Upper lobe of right lung (tissue), 1 donor: ENCODE results near the gene ENTREP3. TPM values are rescaled to one million over a fixed set of nuclear protein-coding genes. Genes with fewer than 3 reads are reported as not detected.

Experiments used
- ATAC-seq: fragments of 200-7000 bp; cut with Tn5 transposase; one replicate; pipeline ENCODE4 v1.9.1; 2020; ENCODE audit warnings: mild to moderate bottlenecking, moderate library complexity
- DNase-seq: peaks from one replicate; pipeline ENCODE4 v3.0.0-alpha.2; 2020
- H3K27ac ChIP-seq: fragments of 200-600 bp; one replicate; pipeline ENCODE4 v1.8.0; 2022
- H3K27me3 ChIP-seq: fragments of 200-600 bp; one replicate; pipeline ENCODE4 v1.8.0; 2022; ENCODE audit warnings: mild to moderate bottlenecking
- H3K36me3 ChIP-seq: fragments of 200-600 bp; one replicate; pipeline ENCODE4 v1.8.0; 2022
- H3K4me1 ChIP-seq: fragments of 200-600 bp; one replicate; pipeline ENCODE4 v1.8.0; 2022
- H3K4me3 ChIP-seq: fragments of 200-600 bp; one replicate; pipeline ENCODE4 v1.8.0; 2022; ENCODE audit warnings: mild to moderate bottlenecking
- H3K9me3 ChIP-seq: fragments of 200-600 bp; one replicate; pipeline ENCODE4 v1.8.0; 2022
- intact Hi-C: fragments of 100-400 bp; cut with DNase I; formaldehyde crosslinking; loops from one replicate; pipeline ENCODE4 v1.11.0; 2022
- long read RNA-seq: library from polyadenylated mRNA; unstranded; transcript quantifications from one replicate; pipeline ENCODE4 v2.0.0, GENCODE V29; 2021
- total RNA-seq: library from RNA; stranded (reverse); fragmentation: NEBNext Ultra II Directional; extraction: Animal tissue kit (Norgen Biotek cat#: 25700); gene quantifications from one replicate; pipeline ENCODE4 v1.2.1, GENCODE V29; 2021
- TF ChIP-seq, protein P1 (sequence below): fragments of 200-600 bp; IDR thresholded peaks from one replicate; pipeline ENCODE4 v1.8.0; 2022; ENCODE audit warnings: antibody characterized with exemption
- donor health status: DM: no; HTN: yes; CAD: no; lungs with severe emphysema.

The ENTREP3 gene
- 27.8 TPM for total RNA-seq
- long read RNA-seq, partial matches to known transcripts, result 14 of 16 reads
- long read RNA-seq, other reads (novel, unspliced or antisense), result 0 of 16 reads

- Histone ChIP-seq H3K4me3 (peak within 1 kb of the TSS; percentile 86), H3K27me3 (no peaks in the 10 kb centered on the region), H3K36me3 (peaks cover 34% of the 10 kb centered on the region), H3K4me1 (peaks cover 23% of the 10 kb centered on the region), H3K27ac (peak within 1 kb of the TSS; percentile 95), H3K9me3 (no peaks in the 10 kb centered on the region)
- ATAC-seq (peak; percentile 90), DNase-seq (peak; percentile 94)
- TF ChIP-seq, protein P1, sequence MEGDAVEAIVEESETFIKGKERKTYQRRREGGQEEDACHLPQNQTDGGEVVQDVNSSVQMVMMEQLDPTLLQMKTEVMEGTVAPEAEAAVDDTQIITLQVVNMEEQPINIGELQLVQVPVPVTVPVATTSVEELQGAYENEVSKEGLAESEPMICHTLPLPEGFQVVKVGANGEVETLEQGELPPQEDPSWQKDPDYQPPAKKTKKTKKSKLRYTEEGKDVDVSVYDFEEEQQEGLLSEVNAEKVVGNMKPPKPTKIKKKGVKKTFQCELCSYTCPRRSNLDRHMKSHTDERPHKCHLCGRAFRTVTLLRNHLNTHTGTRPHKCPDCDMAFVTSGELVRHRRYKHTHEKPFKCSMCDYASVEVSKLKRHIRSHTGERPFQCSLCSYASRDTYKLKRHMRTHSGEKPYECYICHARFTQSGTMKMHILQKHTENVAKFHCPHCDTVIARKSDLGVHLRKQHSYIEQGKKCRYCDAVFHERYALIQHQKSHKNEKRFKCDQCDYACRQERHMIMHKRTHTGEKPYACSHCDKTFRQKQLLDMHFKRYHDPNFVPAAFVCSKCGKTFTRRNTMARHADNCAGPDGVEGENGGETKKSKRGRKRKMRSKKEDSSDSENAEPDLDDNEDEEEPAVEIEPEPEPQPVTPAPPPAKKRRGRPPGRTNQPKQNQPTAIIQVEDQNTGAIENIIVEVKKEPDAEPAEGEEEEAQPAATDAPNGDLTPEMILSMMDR, result no peak
- intact Hi-C loops, result loop anchor here (10.0 kb wide), 1 partner anchor 69 kb away; the partner anchor contains the start of gene RUSC1
These were observed at the start of gene ENTREP3 for GRCh38 chr1:155255243-155256007. ENTREP3 (minus strand) TSS chr1:155255483; CDS start chr1:155254877, 606 bp downstream.

DNA sequence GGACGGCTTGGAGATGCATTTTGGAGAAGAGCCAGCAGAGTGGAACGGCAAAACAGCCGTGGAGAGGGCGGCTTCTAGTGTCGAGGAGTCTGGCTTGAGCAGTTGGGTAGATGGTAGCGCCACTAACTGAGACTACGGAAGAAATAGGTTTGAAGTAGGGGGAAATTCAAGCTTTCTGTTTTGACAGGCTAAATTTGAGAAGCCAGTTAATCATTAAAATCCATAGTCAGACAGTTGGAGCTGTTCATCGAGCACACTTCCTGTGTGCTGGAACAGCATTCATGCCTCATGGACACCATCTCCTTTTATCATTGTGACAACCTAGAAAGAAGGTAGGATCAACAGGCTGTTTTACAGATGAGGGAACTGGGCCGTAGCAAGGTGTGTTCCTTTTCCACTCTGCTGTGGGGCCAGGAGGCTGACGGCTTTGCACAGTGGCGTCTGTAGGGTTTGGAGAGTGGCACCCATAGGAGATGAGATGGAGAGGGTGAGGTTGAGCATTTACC, 49.3 kb upstream of the ENTREP3 start:
- peaks cover 4% of the 10 kb centered on the region for H3K4me1 ChIP-seq
- H3K4me3 ChIP-seq, result no peak overlapping the region
- H3K27ac ChIP-seq, result no peak overlapping the region
- DNase-seq, result no peak
- ATAC-seq, result no peak
- TF ChIP-seq, protein P1, result no peak
- H3K27me3 ChIP-seq, result no peaks in the 10 kb centered on the region
- H3K9me3 ChIP-seq, result no peaks in the 10 kb centered on the region
- no peaks in the 10 kb centered on the region for H3K36me3 ChIP-seq
- intact Hi-C loops, result no loop called here

- DNase-seq (no peak), ATAC-seq (no peak)
- intact Hi-C loops, result no loop called here
- Histone ChIP-seq H3K27me3 (peaks cover 8% of the 10 kb centered on the region), H3K4me3 (no peak within 1 kb of the TSS), H3K27ac (no peak within 1 kb of the TSS), H3K9me3 (no peaks in the 10 kb centered on the region), H3K4me1 (no peaks in the 10 kb centered on the region), H3K36me3 (no peaks in the 10 kb centered on the region)
- TF ChIP-seq, protein P1, result no peak
These were observed 46.1 kb upstream of the ENTREP3 start, which contains the start of gene PKLR for GRCh38 chr1:155301342-155301841. PKLR (minus strand) TSS chr1:155301438; CDS start chr1:155301395, 43 bp downstream.

- intact Hi-C loops, result no loop called here
- Histone ChIP-seq H3K36me3 (no peaks in the 10 kb centered on the region), H3K9me3 (no peaks in the 10 kb centered on the region), H3K4me1 (no peaks in the 10 kb centered on the region), H3K4me3 (no peak overlapping the region), H3K27ac (no peak overlapping the region), H3K27me3 (peaks cover 14% of the 10 kb centered on the region)
- ATAC-seq, result no peak
- no peak for DNase-seq
- TF ChIP-seq, protein P1, result no peak
These were observed 45.5 kb upstream of the ENTREP3 start for GRCh38 chr1:155300553-155301329.

- Histone ChIP-seq H3K4me3 (no peak overlapping the region), H3K4me1 (no peaks in the 10 kb centered on the region), H3K27ac (no peak overlapping the region), H3K9me3 (no peaks in the 10 kb centered on the region), H3K36me3 (no peaks in the 10 kb centered on the region), H3K27me3 (peaks cover 22% of the 10 kb centered on the region)
- no peak for DNase-seq
- no peak for ATAC-seq
- TF ChIP-seq, protein P1, result no peak
- intact Hi-C loops, result no loop called here
These were observed 44.7 kb upstream of the ENTREP3 start for GRCh38 chr1:155300024-155300423.
